Neural cell (in vitro differentiated cells): Measurements from ENCODE around the gene PHKG1. TPM values are rescaled to one million over a fixed set of nuclear protein-coding genes. Genes with fewer than 3 reads are reported as not detected.

Source experiments
- H2AFZ ChIP-seq: fragments of 200-600, 300-800 bp; sonication (generic), shearing (Covaris generic); 2 replicates; pipeline ENCODE4 v1.6.0; 2014; ENCODE audit warnings: low read depth, mild to moderate bottlenecking, antibody characterized with exemption, low read length, moderate library complexity
- H3F3A ChIP-seq: fragments of 200-600 bp; shearing (Covaris generic); 2 replicates; pipeline ENCODE4 v1.6.1; 2016; ENCODE audit warnings: mild to moderate bottlenecking, moderate library complexity, mixed read lengths, antibody characterized with exemption, low read length; ENCODE audit not compliant: insufficient read depth, poor library complexity, severe bottlenecking
- H3K27ac ChIP-seq: fragments of 200-600, 300-800 bp; sonication (generic), shearing (Covaris generic); 2 replicates; pipeline ENCODE4 v1.5.1; 2014; ENCODE audit warnings: mild to moderate bottlenecking, low read length, moderate library complexity
- H3K27me3 ChIP-seq: fragments of 300-800, 200-600 bp; sonication (generic), shearing (Covaris generic); 2 replicates; pipeline ENCODE4 v1.6.0; 2014; ENCODE audit warnings: mild to moderate bottlenecking, low read depth, low read length, moderate library complexity; ENCODE audit not compliant: insufficient read depth
- H3K36me3 ChIP-seq: fragments of 300-800, 200-600 bp; sonication (generic), shearing (Covaris generic); 2 replicates; pipeline ENCODE4 v1.5.1; 2014; ENCODE audit warnings: mild to moderate bottlenecking, antibody characterized with exemption, low read length, moderate library complexity; ENCODE audit not compliant: insufficient read depth
- H3K4me2 ChIP-seq: fragments of 300-800, 200-600 bp; sonication (generic), shearing (Covaris generic); 2 replicates; pipeline ENCODE4 v1.6.0; 2014; ENCODE audit warnings: mild to moderate bottlenecking, low read length
- H3K4me3 ChIP-seq: fragments of 300-800, 200-600 bp; sonication (generic), shearing (Covaris generic); 2 replicates; pipeline ENCODE4 v1.5.1; 2014; ENCODE audit warnings: mild to moderate bottlenecking, low read length, moderate library complexity
- H3K79me2 ChIP-seq: fragments of 200-600 bp; shearing (Covaris generic); replicated peaks from 2 replicates; pipeline ENCODE4 v1.6.0; 2014; ENCODE audit warnings: mild to moderate bottlenecking, low read length, moderate library complexity; ENCODE audit not compliant: insufficient read depth
- H3K9ac ChIP-seq: fragments of 300-800, 200-600 bp; sonication (generic), shearing (Covaris generic); 2 replicates; pipeline ENCODE4 v1.6.1; 2016; ENCODE audit warnings: mild to moderate bottlenecking, low read length, mixed read lengths
- H3K9me2 ChIP-seq: fragments of 200-600 bp; shearing (Covaris generic); 2 replicates; pipeline ENCODE4 v1.6.1; 2016; ENCODE audit warnings: mild to moderate bottlenecking, low read length, mixed read lengths; ENCODE audit not compliant: insufficient read depth
- H3K9me3 ChIP-seq: fragments of 200-600, 300-800 bp; sonication (generic), shearing (Covaris generic); 2 replicates; pipeline ENCODE4 v1.6.1; 2016; ENCODE audit warnings: mild to moderate bottlenecking, mixed run types, low read length, moderate library complexity, mixed read lengths
- H4K20me1 ChIP-seq: fragments of 200-600 bp; shearing (Covaris generic); 2 replicates; pipeline ENCODE4 v1.6.1; 2016; ENCODE audit warnings: mild to moderate bottlenecking, mixed run types; ENCODE audit not compliant: insufficient read depth
- CTCF ChIP-seq: fragments of 450-650 bp; IDR thresholded peaks from 2 replicates; pipeline ENCODE4 v1.5.1; 2014; ENCODE audit warnings: antibody characterized with exemption, mild to moderate bottlenecking, moderate library complexity; ENCODE audit not compliant: poor library complexity, severe bottlenecking
- EP300 ChIP-seq: fragments of 450-650 bp; conservative IDR thresholded peaks from 2 replicates; pipeline ENCODE4 v1.6.1; 2014; ENCODE audit warnings: antibody characterized with exemption, mild to moderate bottlenecking, moderate library complexity; ENCODE audit not compliant: poor library complexity, severe bottlenecking
- EZH2 ChIP-seq: fragments of 200-600, 300-800 bp; shearing (Covaris generic), sonication (generic); IDR thresholded peaks from 2 replicates; pipeline ENCODE4 v1.6.1; 2014; ENCODE audit warnings: antibody characterized with exemption, low read length, borderline replicate concordance, mild to moderate bottlenecking; ENCODE audit not compliant: insufficient read depth, poor library complexity, severe bottlenecking
- MXI1 ChIP-seq: fragments of 450-650 bp; conservative IDR thresholded peaks from 2 replicates; pipeline ENCODE4 v1.6.1; 2014; ENCODE audit warnings: antibody characterized with exemption, mild to moderate bottlenecking; ENCODE audit not compliant: poor library complexity, severe bottlenecking
- POLR2AphosphoS5 ChIP-seq: IDR thresholded peaks from 2 replicates; pipeline ENCODE4 v1.6.1; 2012
- RAD21 ChIP-seq: fragments of 450-650 bp; conservative IDR thresholded peaks from 2 replicates; pipeline ENCODE4 v1.6.1; 2014; ENCODE audit warnings: antibody characterized with exemption, mild to moderate bottlenecking, moderate library complexity
- REST ChIP-seq: IDR thresholded peaks from 2 replicates; pipeline ENCODE4 v1.6.1; 2012; ENCODE audit warnings: borderline replicate concordance
- SMC3 ChIP-seq: fragments of 450-650 bp; conservative IDR thresholded peaks from 2 replicates; pipeline ENCODE4 v1.6.1; 2014; ENCODE audit warnings: antibody characterized with exemption, mild to moderate bottlenecking, moderate library complexity; ENCODE audit not compliant: poor library complexity
- TAF1 ChIP-seq: IDR thresholded peaks from 2 replicates; pipeline ENCODE4 v1.6.1; 2012; ENCODE audit warnings: low read depth
- polyA plus RNA-seq: library from polyadenylated mRNA; depleted of rRNA; stranded (reverse); fragments of >200 nt; gene quantifications from 2 replicates; pipeline ENCODE4 v1.2.3, GENCODE V29; 2014

Gene PHKG1
- polyA plus RNA-seq, 1 donor from 2014 or later = 2.6 TPM

GRCh38 chr7:56087445-56087844, 5.3 kb downstream of the PHKG1 start (continued):
- TF ChIP-seq CTCF (no peak), EP300 (no peak)

- Histone ChIP-seq H3K79me2 (no peaks in the 10 kb centered on the region), H3K4me3 (no peak overlapping the region), H3K9ac (no peak overlapping the region), H2AFZ (no peak overlapping the region), H3K36me3 (no peaks in the 10 kb centered on the region), H3K9me3 (no peaks in the 10 kb centered on the region), H3K9me2 (no peaks in the 10 kb centered on the region), H3K27ac (no peak overlapping the region), H3K27me3 (no peaks in the 10 kb centered on the region), H3F3A (no peaks in the 10 kb centered on the region), H3K4me2 (no peak overlapping the region), H4K20me1 (no peaks in the 10 kb centered on the region)
- TF ChIP-seq SMC3 = no peak
- TF ChIP-seq CTCF = no peak
- no peak for TF ChIP-seq POLR2AphosphoS5
- TF ChIP-seq EZH2 = no peak
- no peak for TF ChIP-seq EP300
- no peak for TF ChIP-seq TAF1
- no peak for TF ChIP-seq MXI1
- no peak for TF ChIP-seq RAD21
- TF ChIP-seq REST = no peak
Measured at GRCh38 chr7:56086761-56087160, 6.0 kb downstream of the PHKG1 start.
